GM10266 (cell line): ENCODE data around the gene NRXN2.

Experiments used
- DNase-seq: peaks from one replicate; pipeline ENCODE4 v3.0.0; 2012; ENCODE audit errors: extremely low spot score
- TF ChIP-seq, protein P1 (sequence below): IDR thresholded peaks from 2 replicates; pipeline ENCODE4 v1.5.1; 2012; ENCODE audit warnings: mild to moderate bottlenecking, low read depth; ENCODE audit not compliant: control insufficient read depth, insufficient read depth; ENCODE audit errors: missing control alignments

NRXN2 gene

GRCh38 chr11:64752175-64752970, 29.4 kb upstream of the NRXN2 start:
- no peak for DNase-seq
- TF ChIP-seq, protein P1, sequence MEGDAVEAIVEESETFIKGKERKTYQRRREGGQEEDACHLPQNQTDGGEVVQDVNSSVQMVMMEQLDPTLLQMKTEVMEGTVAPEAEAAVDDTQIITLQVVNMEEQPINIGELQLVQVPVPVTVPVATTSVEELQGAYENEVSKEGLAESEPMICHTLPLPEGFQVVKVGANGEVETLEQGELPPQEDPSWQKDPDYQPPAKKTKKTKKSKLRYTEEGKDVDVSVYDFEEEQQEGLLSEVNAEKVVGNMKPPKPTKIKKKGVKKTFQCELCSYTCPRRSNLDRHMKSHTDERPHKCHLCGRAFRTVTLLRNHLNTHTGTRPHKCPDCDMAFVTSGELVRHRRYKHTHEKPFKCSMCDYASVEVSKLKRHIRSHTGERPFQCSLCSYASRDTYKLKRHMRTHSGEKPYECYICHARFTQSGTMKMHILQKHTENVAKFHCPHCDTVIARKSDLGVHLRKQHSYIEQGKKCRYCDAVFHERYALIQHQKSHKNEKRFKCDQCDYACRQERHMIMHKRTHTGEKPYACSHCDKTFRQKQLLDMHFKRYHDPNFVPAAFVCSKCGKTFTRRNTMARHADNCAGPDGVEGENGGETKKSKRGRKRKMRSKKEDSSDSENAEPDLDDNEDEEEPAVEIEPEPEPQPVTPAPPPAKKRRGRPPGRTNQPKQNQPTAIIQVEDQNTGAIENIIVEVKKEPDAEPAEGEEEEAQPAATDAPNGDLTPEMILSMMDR: no peak

- TF ChIP-seq, protein P1: no peak
Observed at GRCh38 chr11:64751580-64751979, 28.6 kb upstream of the NRXN2 start.

DNA sequence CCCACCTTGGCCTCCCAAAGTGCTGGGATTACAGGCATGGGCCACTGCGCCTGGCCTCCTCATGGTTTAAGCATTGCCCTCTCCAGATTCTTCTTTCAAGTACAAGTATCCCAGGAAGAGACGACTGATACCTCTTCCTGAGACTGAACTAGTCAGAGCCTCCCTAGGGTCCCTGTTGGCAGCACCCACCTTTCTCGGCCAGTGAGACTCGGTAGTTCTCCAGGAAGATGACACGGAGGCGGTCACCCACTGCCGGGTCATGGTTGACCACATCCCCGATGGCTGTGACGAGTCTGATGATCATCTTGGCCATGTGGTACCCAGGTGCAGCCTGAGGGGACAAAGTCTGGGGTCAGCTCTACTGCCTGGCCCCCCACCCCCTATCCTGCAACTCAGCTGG, 28.1 kb upstream of the NRXN2 start:
- DNase-seq: no peak
- TF ChIP-seq, protein P1: no peak

More at GRCh38 chr11:64751580-64751979, 28.6 kb upstream of the NRXN2 start:
- DNase-seq: no peak

GRCh38 chr11:64750361-64751054, 27.5 kb upstream of the NRXN2 start:
- DNase-seq: no peak
- TF ChIP-seq, protein P1: no peak

DNA sequence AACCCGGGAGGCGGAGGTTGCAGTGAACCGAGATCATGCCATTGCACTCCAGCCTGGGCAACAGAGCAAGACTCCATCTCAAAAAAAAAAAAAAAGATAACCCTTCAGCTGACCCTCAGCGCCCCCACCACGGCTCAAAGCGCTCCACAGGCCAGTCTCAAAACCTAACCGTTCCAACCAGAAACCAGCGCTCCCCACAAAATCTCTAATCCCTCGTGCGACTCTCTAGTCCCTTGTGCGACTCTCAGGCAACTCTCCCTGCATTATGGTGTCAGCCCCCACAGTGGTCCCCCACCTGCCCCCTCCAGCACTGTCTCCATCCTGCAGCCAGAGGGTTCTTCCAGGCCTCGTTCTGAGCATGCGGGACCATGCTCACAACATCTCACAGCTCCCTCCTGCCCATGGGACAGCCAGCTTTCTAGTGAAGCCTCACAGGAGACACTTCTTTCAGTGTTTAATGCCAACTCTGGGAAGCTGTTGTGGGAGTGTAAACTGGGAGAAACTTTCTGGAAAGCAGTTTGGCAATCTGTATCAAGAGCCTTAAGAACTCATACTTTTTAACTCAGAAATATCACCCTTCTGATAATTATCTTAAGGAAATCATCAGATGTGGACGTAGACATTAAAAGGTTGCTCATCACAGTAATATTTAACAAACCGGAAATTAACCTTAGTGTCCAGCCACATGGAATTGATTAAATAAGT, 25.1 kb upstream of the NRXN2 start:
- DNase-seq: no peak
- TF ChIP-seq, protein P1: no peak

DNA sequence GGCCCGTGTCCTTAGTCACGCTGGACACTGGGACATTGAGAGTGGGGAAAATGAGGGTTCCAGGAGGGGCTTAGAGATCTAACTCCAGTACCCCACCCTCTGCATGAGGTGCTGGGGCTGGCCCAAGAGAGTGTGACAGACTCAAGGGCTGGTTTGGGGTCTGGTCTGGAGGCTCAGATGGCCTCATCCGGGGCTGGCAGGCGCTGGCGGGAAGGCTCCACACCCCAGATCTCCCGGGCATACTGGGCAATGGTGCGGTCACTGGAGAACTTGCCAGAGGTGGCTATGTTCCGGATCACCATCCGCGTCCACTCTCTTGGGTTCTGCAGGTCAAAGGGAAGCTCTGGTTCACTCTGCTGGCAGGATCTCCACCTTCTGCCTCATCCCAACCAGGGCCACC, 23.5 kb upstream of the NRXN2 start:
- DNase-seq: no peak
- TF ChIP-seq, protein P1: no peak
